NK-92 treated with Interleukin-12 subunit alpha and Interleukin-12 subunit beta, amount 100 ng/mL, for 24 hours (cell line): ENCODE results near the gene NRDE2.
"Not testable (repeated sequence)": the region's sequence is repeated elsewhere in the genome, so short reads cannot be mapped to it uniquely, and the experiment has no call there.

Source experiments
- DNase-seq: peaks from one replicate; lab custom pipeline; 2025; lab: John Stamatoyannopoulos, UW

Gene NRDE2

GRCh38 chr14:90268420-90268819 is 63.3 kb downstream of the NRDE2 start:
- no peak for DNase-seq

GRCh38 chr14:90266441-90267154 is 65.1 kb downstream of the NRDE2 start:
- no peak for DNase-seq

- no peak for DNase-seq
These were observed 67.8 kb downstream of the NRDE2 start for GRCh38 chr14:90263748-90264449.

GRCh38 chr14:90256354-90257131 is 75.2 kb downstream of the NRDE2 start, which contains the start of gene PSMC1:
Gene PSMC1, plus strand, starts transcription at chr14:90256553. Its CDS starts 45 bp downstream, at chr14:90256598.
- peak; percentile 81 for DNase-seq

- DNase-seq = no peak
These were observed 75.9 kb downstream of the NRDE2 start for GRCh38 chr14:90255871-90256270.

- DNase-seq = no peak
These were observed 77.9 kb downstream of the NRDE2 start for GRCh38 chr14:90253826-90254225.

GRCh38 chr14:90248594-90248993 is 83.1 kb downstream of the NRDE2 start:
- DNase-seq = no peak

GRCh38 chr14:90247441-90247840 is 84.3 kb downstream of the NRDE2 start:
- DNase-seq = not testable (repeated sequence)

- no peak for DNase-seq
These were observed 84.8 kb downstream of the NRDE2 start for GRCh38 chr14:90246936-90247335.

- no peak for DNase-seq
These were observed 89.3 kb downstream of the NRDE2 start for GRCh38 chr14:90242444-90242843.

GRCh38 chr14:90239139-90239538 is 92.6 kb downstream of the NRDE2 start:
- DNase-seq = no peak

GRCh38 chr14:90235179-90235976 is 96.4 kb downstream of the NRDE2 start:
- peak; percentile 40 for DNase-seq

GRCh38 chr14:90229942-90230341 is 101.8 kb downstream of the NRDE2 start:
- DNase-seq = not testable (repeated sequence)

GRCh38 chr14:90228478-90228877 is 103.3 kb downstream of the NRDE2 start:
- no peak for DNase-seq
